Measurements from ENCODE around the gene MMRN1.

MMRN1 gene

GRCh38 chr4:89914609-89915550 is 20.2 kb downstream of the MMRN1 start:
- DNase-seq = no peak

GRCh38 chr4:89915937-89916336 is 21.3 kb downstream of the MMRN1 start:
- no peak for DNase-seq

- DNase-seq = no peak
Observed at GRCh38 chr4:89922848-89923416, 28.3 kb downstream of the MMRN1 start.

- no peak for DNase-seq
Observed at GRCh38 chr4:89928838-89929237, 34.2 kb downstream of the MMRN1 start.

DNA sequence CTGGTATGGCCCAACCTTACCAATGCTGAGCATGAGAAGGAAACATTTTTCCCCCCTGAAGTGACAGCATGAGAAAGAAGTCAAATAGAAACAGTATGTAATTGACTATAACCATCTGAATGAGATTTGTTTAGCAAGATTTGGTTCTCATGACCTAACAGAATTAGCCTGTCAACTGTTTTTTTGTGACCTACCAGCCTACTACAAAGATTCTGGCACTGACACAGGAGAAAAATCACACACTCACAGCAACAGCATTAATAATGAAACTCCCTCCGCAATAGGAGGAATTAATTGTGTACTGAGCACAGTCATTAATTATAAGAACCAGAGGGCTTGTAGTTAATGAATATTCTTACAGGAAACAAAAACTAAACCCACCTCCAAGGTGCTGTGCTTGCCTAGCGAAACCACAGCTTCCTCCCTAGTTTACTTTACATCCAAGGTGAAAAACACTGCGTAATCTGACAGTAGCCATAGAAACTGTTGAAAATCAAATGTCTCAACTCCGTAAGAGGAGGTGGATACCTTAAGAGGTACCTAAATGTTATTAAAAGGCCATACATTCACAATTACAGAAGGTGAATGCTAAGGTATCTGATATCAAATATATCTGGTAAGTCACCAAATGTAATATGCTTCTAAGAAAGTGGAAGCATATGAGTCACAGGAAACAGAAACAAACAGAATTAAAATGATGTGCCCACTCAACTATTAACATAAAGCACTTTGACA is 34.9 kb downstream of the MMRN1 start:
- no peak for DNase-seq

- peak; percentile 48 for DNase-seq
Observed at GRCh38 chr4:89939546-89939945, 44.9 kb downstream of the MMRN1 start.

- peak; percentile 87 for DNase-seq
Observed at GRCh38 chr4:89939994-89940393, 45.3 kb downstream of the MMRN1 start.

GRCh38 chr4:89942811-89943210 is 48.2 kb downstream of the MMRN1 start:
- no peak for DNase-seq

DNA sequence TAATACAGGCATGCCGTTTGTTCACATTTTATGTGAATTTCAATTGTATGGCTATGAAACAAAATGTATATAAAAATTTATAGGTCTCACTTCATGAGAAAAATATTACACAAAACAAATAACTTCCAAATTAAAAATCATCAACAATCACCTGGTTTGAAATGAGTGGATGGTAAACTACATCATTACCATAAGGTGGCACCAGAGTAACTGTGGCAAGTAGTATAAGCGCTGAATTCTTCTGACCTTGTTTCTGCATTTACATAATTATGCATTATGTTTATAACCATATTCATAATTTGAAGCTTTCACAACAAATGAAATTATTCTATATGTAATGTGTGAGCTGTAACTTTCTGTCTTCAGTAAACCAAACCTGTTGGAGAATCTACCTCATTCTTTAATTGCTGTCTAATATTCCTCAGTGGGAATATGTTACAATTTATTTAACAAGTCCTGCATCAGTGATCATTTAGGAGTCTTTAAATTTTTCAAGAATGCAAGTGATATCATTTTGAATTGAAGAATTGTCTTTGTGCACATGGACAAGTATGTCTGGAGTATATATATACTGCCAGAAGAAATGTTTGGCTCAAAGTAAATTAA is 55.2 kb downstream of the MMRN1 start:
- DNase-seq = peak; percentile 35

- no peak for DNase-seq
Observed at GRCh38 chr4:89952458-89952857, 57.8 kb downstream of the MMRN1 start.

GRCh38 chr4:89954906-89955695 is 60.4 kb downstream of the MMRN1 start:
- no peak for DNase-seq

- no peak for DNase-seq
Observed at GRCh38 chr4:89957046-89957926, 62.6 kb downstream of the MMRN1 start.

GRCh38 chr4:89981789-89982334 is 87.2 kb downstream of the MMRN1 start:
- no peak for DNase-seq

DNA sequence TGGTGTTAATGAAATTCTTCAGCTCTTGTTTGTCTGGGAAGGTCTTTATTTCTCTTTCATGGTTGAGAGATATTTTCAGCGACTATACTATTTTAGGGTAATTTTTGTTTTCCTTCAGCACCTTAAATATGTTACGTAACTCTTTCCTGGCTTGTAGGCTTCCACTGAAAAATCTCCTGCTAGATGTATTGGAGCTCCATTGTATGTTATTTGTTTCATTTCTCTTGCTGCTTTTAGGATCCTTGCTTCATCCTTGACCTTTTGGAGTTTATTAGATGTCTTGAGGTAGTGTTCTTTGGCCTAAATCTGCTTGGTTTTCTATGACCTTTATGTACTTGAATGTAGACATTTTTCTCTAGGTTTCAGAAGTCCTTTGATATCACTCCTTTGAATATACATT is 93.6 kb downstream of the MMRN1 start:
- no peak for DNase-seq

GRCh38 chr4:89992744-89993143 is 98.1 kb downstream of the MMRN1 start:
- no peak for DNase-seq

- DNase-seq = no peak
Observed at GRCh38 chr4:89994176-89994873, 99.7 kb downstream of the MMRN1 start.

- no peak for DNase-seq
Observed at GRCh38 chr4:89995006-89995405, 100.4 kb downstream of the MMRN1 start.

GRCh38 chr4:89995814-89996213 is 101.2 kb downstream of the MMRN1 start:
- no peak for DNase-seq

- DNase-seq = no peak
Observed at GRCh38 chr4:89997171-89997704, 102.6 kb downstream of the MMRN1 start.

DNA sequence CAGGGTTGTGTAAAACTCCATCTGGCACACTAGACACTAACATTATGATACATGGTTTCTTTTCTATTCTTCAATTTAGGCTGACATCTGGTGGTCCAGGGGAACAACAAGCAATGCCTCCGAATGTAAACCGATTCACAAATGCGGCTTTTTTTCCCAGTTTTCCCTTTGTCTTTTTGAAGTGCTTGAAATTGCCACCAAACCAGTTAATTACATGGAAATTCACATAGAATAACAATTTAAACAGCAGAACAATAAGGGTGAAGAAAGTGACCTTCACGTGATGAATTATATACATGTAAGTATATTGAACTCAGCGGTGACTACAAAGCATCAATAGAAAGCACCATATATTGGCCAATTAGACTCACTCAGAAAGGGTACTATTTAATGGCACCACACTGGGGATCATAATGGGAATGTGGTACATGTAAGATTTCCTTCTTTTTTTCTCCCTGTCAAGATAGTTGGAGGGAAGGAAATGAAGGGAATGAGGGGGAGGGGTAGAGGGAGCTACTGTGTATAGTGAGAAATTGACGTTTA is 103.9 kb downstream of the MMRN1 start:
- DNase-seq = peak; percentile 94
